HG03342 (cell line): ENCODE results near the gene PHIP.
"Not testable (repeated sequence)": the region's sequence is repeated elsewhere in the genome, so short reads cannot be mapped to it uniquely, and the experiment has no call there.

ENCODE experiments used
- ATAC-seq: cut with Tn5 transposase; IDR thresholded peaks from one replicate; pipeline ENCODE4 v1.9.1; 2021; ENCODE audit warnings: mild to moderate bottlenecking, moderate library complexity; ENCODE audit not compliant: unreplicated experiment

Gene PHIP

GRCh38 chr6:78947529-78947928 is 130.5 kb downstream of the PHIP start:
- ATAC-seq = no peak

GRCh38 chr6:78942446-78942845 is 135.6 kb downstream of the PHIP start:
- ATAC-seq = no peak

- ATAC-seq = no peak
Measured at GRCh38 chr6:78936515-78936914, 141.5 kb downstream of the PHIP start.

- no peak for ATAC-seq
Measured at GRCh38 chr6:78935553-78935952, 142.5 kb downstream of the PHIP start.

GRCh38 chr6:78925317-78925716 is 152.7 kb downstream of the PHIP start:
- ATAC-seq = no peak

- not testable (repeated sequence) for ATAC-seq
Measured at GRCh38 chr6:78921168-78921567, 156.9 kb downstream of the PHIP start.

- ATAC-seq = no peak
Measured at GRCh38 chr6:78917788-78918187, 160.3 kb downstream of the PHIP start.

GRCh38 chr6:78916411-78916810 is 161.6 kb downstream of the PHIP start:
- no peak for ATAC-seq

GRCh38 chr6:78911218-78911940 is 166.7 kb downstream of the PHIP start:
- ATAC-seq = no peak

GRCh38 chr6:78910591-78911171 is 167.4 kb downstream of the PHIP start:
- ATAC-seq = peak; percentile 56

- no peak for ATAC-seq
Measured at GRCh38 chr6:78910010-78910409, 168.0 kb downstream of the PHIP start.

- no peak for ATAC-seq
Measured at GRCh38 chr6:78909391-78909790, 168.7 kb downstream of the PHIP start.

- no peak for ATAC-seq
Measured at GRCh38 chr6:78908621-78909020, 169.4 kb downstream of the PHIP start.

- no peak for ATAC-seq
Measured at GRCh38 chr6:78896227-78896626, 181.8 kb downstream of the PHIP start.

GRCh38 chr6:78889901-78890300 is 188.2 kb downstream of the PHIP start:
- not testable (repeated sequence) for ATAC-seq
